ENCODE measurements around the gene B4GALNT4. TPM values are rescaled to one million over a fixed set of nuclear protein-coding genes. Genes with fewer than 3 reads are reported as not detected.
A peak's percentile ranks its signal among the peaks of the same experiment; 100 is the strongest.

The B4GALNT4 gene
- total RNA-seq, 1 donor from 2014 or later: 0.38 TPM

- Histone ChIP-seq H3K36me3 (no peaks in the 10 kb centered on the region), H3K9me3 (no peaks in the 10 kb centered on the region), H3K4me1 (peaks cover 10% of the 10 kb centered on the region), H3K27ac (no peak overlapping the region), H3K4me3 (no peak overlapping the region), H3K27me3 (ENCODE audit: low read depth) (peaks cover 46% of the 10 kb centered on the region)
- DNase-seq (peak; percentile 28), ATAC-seq (no peak)
- intact Hi-C loops (cut with DNase I): no loop called here
- TF ChIP-seq CTCF (IDR thresholded peaks at IDR 0.05): no peak
Measured at GRCh38 chr11:370070-370941, 1.0 kb downstream of the B4GALNT4 start.

DNA sequence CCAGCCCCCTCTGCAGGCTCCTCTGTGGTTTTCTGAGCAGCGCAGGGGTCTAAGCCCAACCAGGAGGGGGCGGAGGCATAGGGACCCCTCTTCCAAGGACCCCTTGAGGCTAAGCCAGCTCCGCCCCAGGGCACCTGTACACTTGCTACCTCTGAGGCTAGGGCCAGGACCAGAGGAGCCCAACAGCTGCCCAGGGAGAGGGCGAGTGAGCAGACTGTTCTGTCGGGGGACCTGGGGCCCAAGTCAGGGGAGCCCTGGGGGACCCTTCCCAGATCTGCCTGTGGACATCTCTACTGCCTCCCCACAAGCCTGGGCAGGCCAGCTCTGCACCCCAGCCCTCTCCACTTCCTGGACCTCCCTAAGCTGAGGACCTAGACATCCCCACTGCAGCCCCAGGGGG is 1.8 kb downstream of the B4GALNT4 start:
- ATAC-seq (no peak), DNase-seq (peak; percentile 35)
- Histone ChIP-seq H3K27ac (no peak overlapping the region), H3K36me3 (no peaks in the 10 kb centered on the region), H3K9me3 (no peaks in the 10 kb centered on the region), H3K27me3 (ENCODE audit: low read depth) (peaks cover 44% of the 10 kb centered on the region), H3K4me1 (peaks cover 10% of the 10 kb centered on the region), H3K4me3 (no peak overlapping the region)
- intact Hi-C loops (cut with DNase I): no loop called here
- TF ChIP-seq CTCF (IDR thresholded peaks at IDR 0.05): no peak

- TF ChIP-seq CTCF (IDR thresholded peaks at IDR 0.05): no peak
- DNase-seq (no peak), ATAC-seq (no peak)
- Histone ChIP-seq H3K27me3 (ENCODE audit: low read depth) (peaks cover 35% of the 10 kb centered on the region), H3K4me1 (peaks cover 10% of the 10 kb centered on the region), H3K27ac (no peak overlapping the region), H3K4me3 (no peak overlapping the region), H3K9me3 (no peaks in the 10 kb centered on the region), H3K36me3 (no peaks in the 10 kb centered on the region)
- intact Hi-C loops (cut with DNase I): no loop called here
Measured at GRCh38 chr11:371716-372590, 2.7 kb downstream of the B4GALNT4 start.

- no peak overlapping the region for H3K27ac ChIP-seq
- no peaks in the 10 kb centered on the region for H3K36me3 ChIP-seq
- no peaks in the 10 kb centered on the region for H3K9me3 ChIP-seq
- DNase-seq: no peak
- H3K27me3 ChIP-seq (ENCODE audit: low read depth): peaks cover 24% of the 10 kb centered on the region
- peaks cover 8% of the 10 kb centered on the region for H3K4me1 ChIP-seq
- intact Hi-C loops (cut with DNase I): no loop called here
- ATAC-seq: no peak
- TF ChIP-seq CTCF (IDR thresholded peaks at IDR 0.05): no peak
- no peak overlapping the region for H3K4me3 ChIP-seq
Measured at GRCh38 chr11:372809-373715, 3.8 kb downstream of the B4GALNT4 start.

All from lower lobe of right lung (tissue), 2 donors.